IMR-90 (cell line): ENCODE results near the gene GUCY2D. TPM values are rescaled to one million over a fixed set of nuclear protein-coding genes. Genes with fewer than 3 reads are reported as not detected.

Experiments
- ATAC-seq: fragments of 200-7000 bp; cut with Tn5 transposase; 2 replicates; pipeline ENCODE4 v1.9.1; 2020; ENCODE audit warnings: low read depth, mild to moderate bottlenecking, moderate library complexity
- BruUV-seq: library from RNA; stranded (reverse); fragments of 400-500 nt; replicated peaks from 2 replicates; lab custom pipeline; 2021; lab: Mats Ljungman, UMichigan
- CTCF ChIA-PET: fragments of 300-600 bp; formaldehyde crosslinking; extraction: SDS; loops from one replicate; lab custom pipeline; 2021; ENCODE audit warnings: antibody characterized with exemption; lab: Yijun Ruan, JAX
- POLR2A ChIA-PET: fragments of 300-600 bp; sonication (Branson Sonifier 250); formaldehyde crosslinking; loops from one replicate; lab custom pipeline; 2022; ENCODE audit warnings: antibody characterized with exemption; ENCODE audit not compliant: unreplicated experiment; lab: Charles Lee
- DNase-seq: peaks from one replicate; pipeline ENCODE4 v3.0.0; 2013
- H2AFZ ChIP-seq: replicated peaks from 2 replicates; pipeline ENCODE3; 2013; ENCODE audit warnings: low read length, mild to moderate bottlenecking; ENCODE audit not compliant: poor library complexity
- H2AK5ac ChIP-seq: 2 replicates; pipeline ENCODE4 v1.6.1; 2013; ENCODE audit warnings: low read depth, low read length, inconsistent platforms
- H2AK9ac ChIP-seq: replicated peaks from 2 replicates; pipeline ENCODE3; 2013; ENCODE audit warnings: mild to moderate bottlenecking, low read depth, low read length, moderate library complexity; ENCODE audit not compliant: poor library complexity
- H2BK120ac ChIP-seq: 2 replicates; pipeline ENCODE4 v1.6.1; 2013; ENCODE audit warnings: low read depth, low read length, inconsistent platforms
- H2BK15ac ChIP-seq: 3 replicates; pipeline ENCODE4 v1.6.1; 2013; ENCODE audit warnings: low read depth, low read length, inconsistent platforms
- H2BK20ac ChIP-seq: 2 replicates; pipeline ENCODE4 v1.6.1; 2013; ENCODE audit warnings: low read depth, mild to moderate bottlenecking, inconsistent platforms, low read length, moderate library complexity
- H2BK5ac ChIP-seq: 2 replicates; pipeline ENCODE4 v1.6.1; 2013; ENCODE audit warnings: mild to moderate bottlenecking, low read depth, low read length, inconsistent platforms; ENCODE audit not compliant: poor library complexity, severe bottlenecking
- H3K14ac ChIP-seq: replicated peaks from 2 replicates; pipeline ENCODE4 v1.6.1; 2013; ENCODE audit warnings: low read depth, low read length, inconsistent platforms
- H3K18ac ChIP-seq: 2 replicates; pipeline ENCODE4 v1.6.1; 2013; ENCODE audit warnings: low read depth, low read length, control low read depth
- H3K23ac ChIP-seq: 2 replicates; pipeline ENCODE4 v1.6.1; 2013; ENCODE audit warnings: low read depth, low read length, inconsistent platforms
- H3K27ac ChIP-seq: 2 replicates; pipeline ENCODE4 v1.5.1; 2013; ENCODE audit warnings: mild to moderate bottlenecking, control low read depth, low read length; ENCODE audit not compliant: insufficient read depth
- H3K27me3 ChIP-seq: 2 replicates; pipeline ENCODE4 v1.6.1; 2013; ENCODE audit warnings: low read length; ENCODE audit not compliant: control insufficient read depth, insufficient read depth
- H3K36me3 ChIP-seq: 2 replicates; pipeline ENCODE4 v1.6.1; 2013; ENCODE audit warnings: low read length, mixed read lengths; ENCODE audit not compliant: control insufficient read depth, insufficient read depth
- H3K4ac ChIP-seq: 2 replicates; pipeline ENCODE4 v1.6.1; 2013; ENCODE audit warnings: low read depth, low read length, inconsistent platforms
- H3K4me1 ChIP-seq: 2 replicates; pipeline ENCODE4 v1.6.1; 2013; ENCODE audit warnings: low read length, mixed read lengths; ENCODE audit not compliant: control insufficient read depth, insufficient read depth
- H3K4me2 ChIP-seq: 2 replicates; pipeline ENCODE4 v1.6.1; 2013; ENCODE audit warnings: low read depth, mild to moderate bottlenecking, control low read depth, low read length, moderate library complexity
- H3K4me3 ChIP-seq: 2 replicates; pipeline ENCODE4 v1.5.1; 2013; ENCODE audit warnings: low read depth, mild to moderate bottlenecking, control low read depth, low read length, moderate library complexity; ENCODE audit not compliant: insufficient read depth
- H3K56ac ChIP-seq: 2 replicates; pipeline ENCODE4 v1.6.1; 2013; ENCODE audit warnings: low read length, inconsistent platforms; ENCODE audit not compliant: insufficient read depth; ENCODE audit errors: extremely low read depth
- H3K79me1 ChIP-seq, 2 experiments: 2 replicates each; pipeline ENCODE4 v1.6.1; 2013; ENCODE audit warnings: low read length in 2 of 2, inconsistent platforms in 1 of 2, low read depth in 1 of 2
- H3K9ac ChIP-seq: 2 replicates; pipeline ENCODE4 v1.6.1; 2013; ENCODE audit warnings: low read depth, low read length, control low read depth
- H3K9me1 ChIP-seq: 2 replicates; pipeline ENCODE4 v1.6.1; 2013; ENCODE audit warnings: low read length, inconsistent platforms; ENCODE audit not compliant: insufficient read depth
- H3K9me3 ChIP-seq: 2 replicates; pipeline ENCODE4 v1.6.1; 2013; ENCODE audit warnings: low read length; ENCODE audit not compliant: control insufficient read depth, insufficient read depth
- H4K20me1 ChIP-seq: 2 replicates; pipeline ENCODE4 v1.6.1; 2013; ENCODE audit warnings: low read length, inconsistent platforms; ENCODE audit not compliant: insufficient read depth
- H4K5ac ChIP-seq: 2 replicates; pipeline ENCODE4 v1.6.1; 2013; ENCODE audit warnings: mild to moderate bottlenecking, low read depth, low read length, control low read depth
- H4K8ac ChIP-seq, 2 experiments: 2 replicates each; pipeline ENCODE4 v1.6.1; 2013; ENCODE audit warnings: low read depth in 2 of 2, low read length in 2 of 2, control low read depth in 1 of 2, inconsistent platforms in 1 of 2
- H4K91ac ChIP-seq: 2 replicates; pipeline ENCODE4 v1.6.1; 2013; ENCODE audit warnings: low read depth, low read length, inconsistent platforms; ENCODE audit not compliant: insufficient read depth
- MAFK ChIP-seq: IDR thresholded peaks from 2 replicates; pipeline ENCODE4 v1.6.1; 2012; ENCODE audit warnings: low read depth, low read length, improper control_type of control experiment
- RAD21 ChIP-seq: IDR thresholded peaks from 2 replicates; pipeline ENCODE4 v1.6.1; 2012; ENCODE audit warnings: low read length, improper control_type of control experiment
- SMC3 ChIP-seq: fragments of 150-350 bp; IDR thresholded peaks from 2 replicates; pipeline ENCODE4 v1.6.1; 2016; ENCODE audit warnings: low read depth, mild to moderate bottlenecking, antibody characterized with exemption, low read length, moderate library complexity
- WGBS, 2 experiments: methylation state at CpG; one replicate each; pipeline versions ENCODE4 v1.1.5 to v1.1.7; 2013; ENCODE audit warnings: missing lambda C conversion rate in 2 of 2; ENCODE audit not compliant: insufficient read length in 1 of 2; ENCODE audit errors: extremely low coverage in 2 of 2; 5-methylcytosine and 5-hydroxymethylcytosine counted together
- dilution Hi-C: fragments of 300-500 bp; cut with HindIII; formaldehyde crosslinking; loops from one replicate; pipeline ENCODE4 v1.14.3; 2018; ENCODE audit warnings: low sequenced_read_pairs; ENCODE audit not compliant: unreplicated experiment
- in situ Hi-C: fragments of 300-500 bp; cut with MboI; formaldehyde crosslinking; loops from 3 replicates; pipeline ENCODE4 v1.14.3; 2019; ENCODE audit warnings: low sequenced_read_pairs, inconsistent platforms, mixed read lengths
- intact Hi-C: fragments of 100-400 bp; cut with micrococcal nuclease; formaldehyde crosslinking; loops from 2 replicates; pipeline ENCODE4 v1.10.0; 2022
- polyA plus RNA-seq, 3 experiments: library from polyadenylated mRNA; depleted of rRNA; stranded (reverse); fragments of >200 nt; gene quantifications; 2 replicates each; pipeline ENCODE4 v1.2.3, GENCODE V29; 2012; ENCODE audit warnings: low replicate concordance in 1 of 3
- total RNA-seq: library from RNA; depleted of rRNA; stranded (reverse); fragments of >200 nt; gene quantifications from 2 replicates; pipeline ENCODE4 v1.2.3, GENCODE V29; 2012
- TF ChIP-seq, protein P1 (sequence below): conservative IDR thresholded peaks from 2 replicates; pipeline ENCODE4 v1.5.1; 2012; ENCODE audit warnings: mild to moderate bottlenecking, low read depth, low read length, improper control_type of control experiment

GUCY2D gene
- total and polyA plus RNA-seq, 2 of the 4 experiments (the other 2 are of a cell fraction) = 0.03 TPM; not detected in 1

- POLR2A ChIA-PET = interaction anchor here (0.6 kb wide), 2 partner anchors 15 to 238 kb away, joined by 3 read pairs; partner anchors contain the start of gene AURKB
- no peak overlapping the region for H2BK120ac ChIP-seq
Observed at GRCh38 chr17:7972131-7972785, 30.2 kb upstream of the GUCY2D start.

More at GRCh38 chr17:7972131-7972785, 30.2 kb upstream of the GUCY2D start:
- BruUV-seq = no TSS peak
- ATAC-seq (peak; percentile 32; the same call in 1 of the 2 replicates), DNase-seq (no peak)
- H3K56ac ChIP-seq = no peak overlapping the region
- no peak overlapping the region for H2BK20ac ChIP-seq
- H4K5ac ChIP-seq = no peak overlapping the region
- H2BK5ac ChIP-seq = no peak overlapping the region
- H3K4me1 ChIP-seq = no peaks in the 10 kb centered on the region
- TF ChIP-seq, protein P1, sequence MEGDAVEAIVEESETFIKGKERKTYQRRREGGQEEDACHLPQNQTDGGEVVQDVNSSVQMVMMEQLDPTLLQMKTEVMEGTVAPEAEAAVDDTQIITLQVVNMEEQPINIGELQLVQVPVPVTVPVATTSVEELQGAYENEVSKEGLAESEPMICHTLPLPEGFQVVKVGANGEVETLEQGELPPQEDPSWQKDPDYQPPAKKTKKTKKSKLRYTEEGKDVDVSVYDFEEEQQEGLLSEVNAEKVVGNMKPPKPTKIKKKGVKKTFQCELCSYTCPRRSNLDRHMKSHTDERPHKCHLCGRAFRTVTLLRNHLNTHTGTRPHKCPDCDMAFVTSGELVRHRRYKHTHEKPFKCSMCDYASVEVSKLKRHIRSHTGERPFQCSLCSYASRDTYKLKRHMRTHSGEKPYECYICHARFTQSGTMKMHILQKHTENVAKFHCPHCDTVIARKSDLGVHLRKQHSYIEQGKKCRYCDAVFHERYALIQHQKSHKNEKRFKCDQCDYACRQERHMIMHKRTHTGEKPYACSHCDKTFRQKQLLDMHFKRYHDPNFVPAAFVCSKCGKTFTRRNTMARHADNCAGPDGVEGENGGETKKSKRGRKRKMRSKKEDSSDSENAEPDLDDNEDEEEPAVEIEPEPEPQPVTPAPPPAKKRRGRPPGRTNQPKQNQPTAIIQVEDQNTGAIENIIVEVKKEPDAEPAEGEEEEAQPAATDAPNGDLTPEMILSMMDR = peak; percentile 42
- TF ChIP-seq MAFK (no peak), RAD21 (no peak), SMC3 (no peak)
- no peak overlapping the region for H2BK15ac ChIP-seq
- no peak overlapping the region for H3K18ac ChIP-seq
- no peak overlapping the region for H4K8ac ChIP-seq
- intact Hi-C loops (no loop called here), in situ Hi-C loops (no loop called here), dilution Hi-C loops (no loop called here)
- no peak overlapping the region for H3K4ac ChIP-seq
- H3K4me2 ChIP-seq = no peak overlapping the region
- WGBS, 2 experiments = no CpG with 5 or more reads among the region's 8 CpGs
- H3K79me1 ChIP-seq = no peaks in the 10 kb centered on the region
- no peaks in the 10 kb centered on the region for H3K9me1 ChIP-seq
- H3K14ac ChIP-seq = no peak overlapping the region
- peaks cover 17% of the 10 kb centered on the region for H3K27me3 ChIP-seq
- H3K36me3 ChIP-seq = no peaks in the 10 kb centered on the region
- no peak overlapping the region for H3K23ac ChIP-seq
- CTCF ChIA-PET = interaction anchor here (0.6 kb wide), 1 partner anchor 15 kb away, joined by 5 read pairs; no protein-coding TSS in a partner anchor
- H4K91ac ChIP-seq = no peak overlapping the region
- H3K9ac ChIP-seq = no peak overlapping the region
- H3K4me3 ChIP-seq = no peak overlapping the region
- no peak overlapping the region for H2AFZ ChIP-seq
- H3K27ac ChIP-seq = no peak overlapping the region
- peaks cover 9% of the 10 kb centered on the region; the same call in 1 of the 2 replicates for H3K9me3 ChIP-seq
- no peak overlapping the region for H2AK5ac ChIP-seq
- no peaks in the 10 kb centered on the region for H4K20me1 ChIP-seq
- H2AK9ac ChIP-seq = no peak overlapping the region
